ENCODE measurements around the gene FOXJ3. TPM values are rescaled to one million over a fixed set of nuclear protein-coding genes. Genes with fewer than 3 reads are reported as not detected.

The FOXJ3 gene
- total and polyA plus RNA-seq, 2 of the 8 experiments (the other 6 are each of a cell fraction or from before 2014, with no cell fraction given), result 48.6 to 51.9 TPM

- TF ChIP-seq EP300 (IDR thresholded peaks at IDR 0.05; ENCODE audit: borderline replicate concordance in 1 of 2, low read depth in 2 of 2, low read length in 2 of 2) (no peak), SP1 (IDR thresholded peaks at IDR 0.05; ENCODE audit: low read depth, low read length) (no peak), SAP30 (IDR thresholded peaks at IDR 0.05; ENCODE audit: insufficient read depth, insufficient replicate concordance, low read length) (no peak), HDAC6 (IDR thresholded peaks at IDR 0.05; ENCODE audit: low read depth, low read length) (no peak), HDAC2 (IDR thresholded peaks at IDR 0.05; ENCODE audit: borderline replicate concordance in 1 of 2, low read depth in 2 of 2, low read length in 2 of 2) (0 out of 4 replicates have a peak, but pooled peaks of 1 of the 2 experiments have one; percentile 10), RAD21 (IDR thresholded peaks at IDR 0.05 in 1 of 2, conservative IDR thresholded peaks at IDR 0.05 in 1 of 2; ENCODE audit: low read depth in 2 of 2, low read length in 2 of 2) (peak in 1 of 2 experiments; percentile 6; a peak in 1 of 4 replicates), SRF (IDR thresholded peaks at IDR 0.05; ENCODE audit: low read depth, low read length) (no peak), NANOG (IDR thresholded peaks at IDR 0.05; ENCODE audit: insufficient read depth, low read depth, low read length, poor library complexity, severe bottlenecking) (no peak), CREB1 (IDR thresholded peaks at IDR 0.05) (no peak), ASH2L (IDR thresholded peaks at IDR 0.05; ENCODE audit: low read length) (no peak), TEAD4 (IDR thresholded peaks at IDR 0.05; ENCODE audit: low read depth, low read length) (no peak), TBP (IDR thresholded peaks at IDR 0.05; ENCODE audit: low read depth, low read length) (no peak), CBX5 (IDR thresholded peaks at IDR 0.05; ENCODE audit: low read depth, low read length) (no peak), TAF1 (IDR thresholded peaks at IDR 0.05; ENCODE audit: low read depth, low read length) (0 out of 2 replicates have a peak, but pooled peaks have one; percentile 18), YY1 (IDR thresholded peaks at IDR 0.05; ENCODE audit: low read depth, low read length) (peak; percentile 30; the same call in 1 of the 2 replicates), JUN (IDR thresholded peaks at IDR 0.05; ENCODE audit: low read depth, low read length) (no peak), TAF7 (optimal IDR thresholded peaks at IDR 0.05; ENCODE audit: borderline replicate concordance, low read depth, low read length) (no peak), JUND (IDR thresholded peaks at IDR 0.05; ENCODE audit: low read length) (no peak)
- TF ChIP-seq, protein P1, sequence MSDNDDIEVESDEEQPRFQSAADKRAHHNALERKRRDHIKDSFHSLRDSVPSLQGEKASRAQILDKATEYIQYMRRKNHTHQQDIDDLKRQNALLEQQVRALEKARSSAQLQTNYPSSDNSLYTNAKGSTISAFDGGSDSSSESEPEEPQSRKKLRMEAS (IDR thresholded peaks at IDR 0.05), result peak; percentile 87
These were observed 45.7 kb upstream of the FOXJ3 start, which contains the start of gene RIMKLA (continued) for GRCh38 chr1:42380586-42381279.

Measured in H1 (cell line).